Keratinocyte (primary cell): ENCODE results near the gene CUL2. TPM values are rescaled to one million over a fixed set of nuclear protein-coding genes. Genes with fewer than 3 reads are reported as not detected.

Source experiments
- DNase-seq: peaks from one replicate; pipeline ENCODE4 v3.0.0-alpha.2; 2011; ENCODE audit warnings: low read depth, missing footprints, low spot score
- FAIRE-seq: peaks from 2 replicates; lab custom pipeline; 2011; peaks lifted over from hg19 to GRCh38; lab: Jason Lieb, UNC
- H2AFZ ChIP-seq: 2 replicates; pipeline ENCODE4 v1.6.0; 2012; ENCODE audit warnings: low read length, control low read depth, inconsistent platforms; ENCODE audit not compliant: control insufficient read depth
- H3K27ac ChIP-seq: 2 replicates; pipeline ENCODE4 v1.5.1; 2011; ENCODE audit warnings: low read length; ENCODE audit not compliant: control insufficient read depth, insufficient read depth
- H3K27me3 ChIP-seq: 3 replicates; pipeline ENCODE4 v1.6.0; 2011; ENCODE audit warnings: low read length; ENCODE audit not compliant: control insufficient read depth, insufficient read depth; ENCODE audit errors: extremely low read depth
- H3K36me3 ChIP-seq, 2 experiments: 2 replicates in 1 of 2; 3 replicates in 1 of 2; pipeline ENCODE4 v1.5.1; 2011; ENCODE audit warnings: low read length in 2 of 2, mild to moderate bottlenecking in 1 of 2; ENCODE audit not compliant: control insufficient read depth in 2 of 2, insufficient read depth in 2 of 2; ENCODE audit errors: extremely low read depth in 1 of 2
- H3K4me1 ChIP-seq: 3 replicates; pipeline ENCODE4 v1.5.1; 2011; ENCODE audit warnings: low read length; ENCODE audit not compliant: control insufficient read depth, insufficient read depth; ENCODE audit errors: extremely low read depth
- H3K4me2 ChIP-seq: 3 replicates; pipeline ENCODE4 v1.6.0; 2011; ENCODE audit warnings: low read depth, low read length; ENCODE audit not compliant: control insufficient read depth, insufficient read depth; ENCODE audit errors: extremely low read depth
- H3K4me3 ChIP-seq, 3 experiments: fragments of 200-600 bp in 1 of 3; sonication (generic) in 1 of 3; 2 replicates in 2 of 3; 3 replicates in 1 of 3; pipeline ENCODE4 v1.5.1; 2011 to 2016; ENCODE audit warnings: low read length in 3 of 3, mild to moderate bottlenecking in 3 of 3, control low read depth in 2 of 3, inconsistent platforms in 1 of 3, low read depth in 1 of 3, mixed read lengths in 1 of 3, mixed run types in 1 of 3, moderate library complexity in 1 of 3; ENCODE audit not compliant: control insufficient read depth in 2 of 3, insufficient read depth in 2 of 3; ENCODE audit errors: extremely low read depth in 1 of 3
- H3K79me2 ChIP-seq: 2 replicates; pipeline ENCODE4 v1.6.0; 2012; ENCODE audit warnings: low read length; ENCODE audit not compliant: control insufficient read depth, insufficient read depth
- H3K9ac ChIP-seq: 3 replicates; pipeline ENCODE4 v1.6.0; 2011; ENCODE audit warnings: low read length; ENCODE audit not compliant: control insufficient read depth, insufficient read depth; ENCODE audit errors: extremely low read depth
- H3K9me1 ChIP-seq: 3 replicates; pipeline ENCODE4 v1.6.0; 2011; ENCODE audit warnings: low read length; ENCODE audit not compliant: control insufficient read depth, insufficient read depth; ENCODE audit errors: extremely low read depth
- H3K9me3 ChIP-seq: 2 replicates; pipeline ENCODE4 v1.5.1; 2012; ENCODE audit warnings: low read depth, low read length; ENCODE audit not compliant: control insufficient read depth
- H4K20me1 ChIP-seq: 3 replicates; pipeline ENCODE4 v1.6.0; 2011; ENCODE audit warnings: low read length; ENCODE audit not compliant: control insufficient read depth, insufficient read depth; ENCODE audit errors: extremely low read depth
- EZH2 ChIP-seq: IDR thresholded peaks from one replicate; pipeline ENCODE4 v1.6.1; 2012; ENCODE audit warnings: inconsistent platforms, mild to moderate bottlenecking, low read length, moderate library complexity
- dilution Hi-C: fragments of 300-500 bp; cut with MboI; formaldehyde crosslinking; loops from one replicate; pipeline ENCODE4 v1.7.0; 2020; ENCODE audit warnings: low sequenced_read_pairs; ENCODE audit not compliant: extremely low pct_ligation_motif_present
- polyA plus RNA-seq, 5 experiments: library from polyadenylated mRNA; depleted of rRNA in 3 of 5; stranded (reverse) in 3 of 5; stranded (forward) in 1 of 5; unstranded in 1 of 5; fragments of >200 nt; gene quantifications; 1 replicate in 1 of 5; 2 replicates in 3 of 5; 3 replicates in 1 of 5; pipeline versions ENCODE4 v1.2.1 to v1.2.3, GENCODE V29; 2011 to 2012; ENCODE audit warnings: missing spikeins in 2 of 5, low read depth in 1 of 5, low replicate concordance in 1 of 5
- TF ChIP-seq, protein P1 (sequence below), 3 experiments: IDR thresholded peaks in 1 of 3; conservative IDR thresholded peaks in 1 of 3; optimal IDR thresholded peaks in 1 of 3; 2 replicates in 2 of 3; 3 replicates in 1 of 3; pipeline versions ENCODE3 to v1.5.1; 2011; ENCODE audit warnings: low read length in 3 of 3, mild to moderate bottlenecking in 3 of 3, moderate library complexity in 2 of 3, control low read depth in 1 of 3, inconsistent platforms in 1 of 3; ENCODE audit not compliant: insufficient read depth in 2 of 3; ENCODE audit errors: extremely low read depth in 1 of 3

The CUL2 gene
- polyA plus RNA-seq, 1 donor (not counting 4 experiments of a cell fraction or from before 2014, with no cell fraction given) = 39.7 TPM

GRCh38 chr10:35075228-35075627 is 14.9 kb downstream of the CUL2 start:
- dilution Hi-C loops = no loop called here
- Histone ChIP-seq H3K4me2 (no peak overlapping the region), H3K9me1 (no peaks in the 10 kb centered on the region), H3K79me2 (peaks cover 52% of the 10 kb centered on the region), H3K4me3 (no peak overlapping the region), H2AFZ (no peak overlapping the region), H4K20me1 (peaks cover 2% of the 10 kb centered on the region), H3K27ac (no peak overlapping the region), H3K9ac (no peak overlapping the region), H3K36me3 (peaks cover 0 to 3% of the 10 kb centered on the region in 2 experiments), H3K27me3 (no peaks in the 10 kb centered on the region), H3K9me3 (no peaks in the 10 kb centered on the region), H3K4me1 (peaks cover 14% of the 10 kb centered on the region)
- TF ChIP-seq, protein P1, sequence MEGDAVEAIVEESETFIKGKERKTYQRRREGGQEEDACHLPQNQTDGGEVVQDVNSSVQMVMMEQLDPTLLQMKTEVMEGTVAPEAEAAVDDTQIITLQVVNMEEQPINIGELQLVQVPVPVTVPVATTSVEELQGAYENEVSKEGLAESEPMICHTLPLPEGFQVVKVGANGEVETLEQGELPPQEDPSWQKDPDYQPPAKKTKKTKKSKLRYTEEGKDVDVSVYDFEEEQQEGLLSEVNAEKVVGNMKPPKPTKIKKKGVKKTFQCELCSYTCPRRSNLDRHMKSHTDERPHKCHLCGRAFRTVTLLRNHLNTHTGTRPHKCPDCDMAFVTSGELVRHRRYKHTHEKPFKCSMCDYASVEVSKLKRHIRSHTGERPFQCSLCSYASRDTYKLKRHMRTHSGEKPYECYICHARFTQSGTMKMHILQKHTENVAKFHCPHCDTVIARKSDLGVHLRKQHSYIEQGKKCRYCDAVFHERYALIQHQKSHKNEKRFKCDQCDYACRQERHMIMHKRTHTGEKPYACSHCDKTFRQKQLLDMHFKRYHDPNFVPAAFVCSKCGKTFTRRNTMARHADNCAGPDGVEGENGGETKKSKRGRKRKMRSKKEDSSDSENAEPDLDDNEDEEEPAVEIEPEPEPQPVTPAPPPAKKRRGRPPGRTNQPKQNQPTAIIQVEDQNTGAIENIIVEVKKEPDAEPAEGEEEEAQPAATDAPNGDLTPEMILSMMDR (optimal IDR thresholded peaks at IDR 0.05 in 1 of 3, IDR thresholded peaks at IDR 0.05 in 1 of 3, conservative IDR thresholded peaks at IDR 0.05 in 1 of 3; ENCODE audit: extremely low read depth in 1 of 3, insufficient read depth in 2 of 3, low read length in 3 of 3) = no peak
- no peak for TF ChIP-seq EZH2
- FAIRE-seq = no peak
- no peak for DNase-seq

GRCh38 chr10:35074266-35074665 is 15.9 kb downstream of the CUL2 start:
- Histone ChIP-seq H4K20me1 (peaks cover 1% of the 10 kb centered on the region), H3K9ac (no peak overlapping the region), H3K4me2 (no peak overlapping the region), H3K4me3 (no peak overlapping the region), H3K27ac (no peak overlapping the region), H3K79me2 (peaks cover 47% of the 10 kb centered on the region), H3K27me3 (no peaks in the 10 kb centered on the region), H3K4me1 (peaks cover 5% of the 10 kb centered on the region), H3K9me3 (no peaks in the 10 kb centered on the region), H3K36me3 (peaks cover 0 to 3% of the 10 kb centered on the region in 2 experiments), H3K9me1 (no peaks in the 10 kb centered on the region), H2AFZ (no peak overlapping the region)
- FAIRE-seq (no peak), DNase-seq (no peak)
- TF ChIP-seq, protein P1 (optimal IDR thresholded peaks at IDR 0.05 in 1 of 3, IDR thresholded peaks at IDR 0.05 in 1 of 3, conservative IDR thresholded peaks at IDR 0.05 in 1 of 3; ENCODE audit: extremely low read depth in 1 of 3, insufficient read depth in 2 of 3, low read length in 3 of 3) = no peak
- TF ChIP-seq EZH2 = no peak
- dilution Hi-C loops = no loop called here
